Inflammatory macrophage treated with lipopolysaccharide for 4 hours (primary cell): Measurements from ENCODE around the gene OR2AP1.
A peak's percentile ranks its signal among the peaks of the same experiment; 100 is the strongest.
"Not testable (repeated sequence)": the region's sequence is repeated elsewhere in the genome, so short reads cannot be mapped to it uniquely, and the experiment has no call there.

Experiments used
- DNase-seq: peaks from one replicate; pipeline ENCODE4 v3.0.0-alpha.2; 2020

The OR2AP1 gene

GRCh38 chr12:55572168-55572567 lies at the start of gene OR2AP1:
Gene OR2AP1 (plus strand): TSS chr12:55572468. CDS start chr12:55574415, 1,947 bp downstream.
- no peak for DNase-seq

GRCh38 chr12:55548235-55548634 lies 24.0 kb upstream of the OR2AP1 start:
- not testable (repeated sequence) for DNase-seq

GRCh38 chr12:55548756-55549155 lies 23.5 kb upstream of the OR2AP1 start:
- DNase-seq = no peak

- DNase-seq = no peak
Observed at GRCh38 chr12:55549302-55549701, 23.0 kb upstream of the OR2AP1 start, which contains the start of gene OR6C4. Gene OR6C4 (plus strand): TSS chr12:55549602. CDS start chr12:55551227, 1,625 bp downstream.

GRCh38 chr12:55554296-55554695 lies 18.0 kb upstream of the OR2AP1 start:
- DNase-seq = no peak

GRCh38 chr12:55570060-55570459 lies 2.2 kb upstream of the OR2AP1 start:
- not testable (repeated sequence) for DNase-seq

- not testable (repeated sequence) for DNase-seq
Observed at GRCh38 chr12:55570689-55571088, 1.6 kb upstream of the OR2AP1 start.

GRCh38 chr12:55582066-55582465 lies 9.8 kb downstream of the OR2AP1 start:
- no peak for DNase-seq

GRCh38 chr12:55585817-55586216 lies 13.5 kb downstream of the OR2AP1 start:
- no peak for DNase-seq

GRCh38 chr12:55590152-55590551 lies 17.9 kb downstream of the OR2AP1 start:
- not testable (repeated sequence) for DNase-seq

- DNase-seq = no peak
Observed at GRCh38 chr12:55607821-55608594, 35.7 kb downstream of the OR2AP1 start.

- DNase-seq = no peak
Observed at GRCh38 chr12:55610598-55610997, 38.3 kb downstream of the OR2AP1 start.

- no peak for DNase-seq
Observed at GRCh38 chr12:55612646-55613045, 40.4 kb downstream of the OR2AP1 start.

GRCh38 chr12:55614764-55615163 lies 42.5 kb downstream of the OR2AP1 start:
- no peak for DNase-seq

GRCh38 chr12:55619354-55620138 lies 47.3 kb downstream of the OR2AP1 start:
- DNase-seq = peak; percentile 88

GRCh38 chr12:55624056-55624455 lies 51.8 kb downstream of the OR2AP1 start:
- no peak for DNase-seq
